AG08395 (cell line): ENCODE data around the gene SLAMF7.
"Not testable (repeated sequence)": the region's sequence is repeated elsewhere in the genome, so short reads cannot be mapped to it uniquely, and the experiment has no call there.

Source experiments
- DNase-seq: peaks from one replicate; pipeline ENCODE4 v3.0.0; 2012; ENCODE audit warnings: mixed read lengths, low spot score

The SLAMF7 gene

GRCh38 chr1:160721473-160721872 is 17.6 kb upstream of the SLAMF7 start:
- DNase-seq, result no peak

- no peak for DNase-seq
Measured at GRCh38 chr1:160722726-160723125, 16.3 kb upstream of the SLAMF7 start.

DNA sequence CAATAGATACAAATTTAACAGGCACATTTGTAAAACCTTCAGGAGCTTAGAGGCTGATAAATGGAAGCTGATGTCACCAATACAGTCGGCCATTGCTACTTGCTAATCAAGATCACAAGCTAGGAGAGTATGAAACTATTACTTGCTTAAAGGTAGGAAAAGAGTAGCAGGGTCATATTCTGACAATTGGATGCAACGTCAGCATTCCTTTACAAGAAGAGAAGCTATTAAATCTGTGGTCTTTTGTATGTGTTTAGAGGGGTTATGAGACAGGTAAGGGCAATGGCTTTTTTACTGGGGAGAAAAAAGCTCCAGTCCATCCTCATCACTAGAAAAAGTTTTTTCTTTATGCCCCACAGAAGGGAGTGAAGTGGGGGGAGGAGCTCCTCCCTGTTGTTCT is 15.7 kb upstream of the SLAMF7 start:
- DNase-seq, result no peak

DNA sequence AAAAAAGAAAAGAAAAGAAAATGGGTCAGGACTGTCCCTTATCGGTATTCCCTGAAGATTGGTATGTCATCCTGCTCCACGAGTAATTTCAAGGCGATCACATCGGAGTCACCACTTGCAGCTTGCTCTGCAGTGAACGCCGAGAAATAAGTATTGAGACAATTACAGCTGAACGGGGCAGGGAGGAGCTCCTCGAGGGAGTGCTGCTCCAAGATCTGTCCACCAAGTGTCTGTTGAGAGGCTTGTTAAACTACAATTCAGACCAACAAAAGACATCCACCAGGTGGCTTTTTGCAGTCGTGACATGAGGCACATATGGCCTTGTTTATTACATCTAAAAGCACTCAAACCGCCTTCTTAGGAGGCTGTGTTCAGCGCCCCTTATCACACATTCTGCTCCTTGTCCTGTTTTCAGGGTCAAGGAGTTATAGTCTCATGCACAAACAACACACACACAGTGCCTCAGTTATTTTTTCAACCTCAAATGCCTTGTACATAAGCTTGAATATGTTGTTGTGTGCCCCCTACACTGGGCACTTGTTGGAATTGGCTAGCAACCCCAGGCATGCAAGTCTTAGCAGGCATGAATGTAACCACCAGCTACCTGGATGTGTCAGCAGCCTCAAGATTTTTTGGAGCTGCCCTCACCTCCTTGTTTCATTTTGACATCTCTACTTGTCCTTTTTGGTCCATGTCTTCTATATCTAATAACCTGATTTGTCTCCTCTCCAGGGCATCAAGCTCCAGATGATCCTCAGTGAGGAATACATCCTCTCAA is 14.4 kb upstream of the SLAMF7 start:
- no peak for DNase-seq

DNA sequence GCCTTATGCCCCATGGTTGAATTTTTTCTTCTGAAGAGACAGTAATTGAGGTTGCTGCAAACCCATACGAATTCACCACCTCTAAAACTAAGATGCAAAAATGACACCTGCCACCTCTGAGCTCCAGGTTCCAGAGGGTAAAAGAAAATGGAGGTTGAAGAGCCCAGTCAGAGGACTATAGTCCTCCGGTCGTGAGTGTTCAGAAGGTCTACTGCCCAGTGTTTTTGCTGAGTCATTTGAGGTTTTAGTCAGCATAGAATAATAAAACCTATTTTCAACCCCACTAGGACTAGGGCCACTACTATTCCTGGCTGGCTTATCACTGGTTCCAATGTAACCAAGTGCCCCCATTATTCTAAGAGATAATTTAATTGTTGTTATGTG is 12.9 kb upstream of the SLAMF7 start:
- DNase-seq, result no peak

DNA sequence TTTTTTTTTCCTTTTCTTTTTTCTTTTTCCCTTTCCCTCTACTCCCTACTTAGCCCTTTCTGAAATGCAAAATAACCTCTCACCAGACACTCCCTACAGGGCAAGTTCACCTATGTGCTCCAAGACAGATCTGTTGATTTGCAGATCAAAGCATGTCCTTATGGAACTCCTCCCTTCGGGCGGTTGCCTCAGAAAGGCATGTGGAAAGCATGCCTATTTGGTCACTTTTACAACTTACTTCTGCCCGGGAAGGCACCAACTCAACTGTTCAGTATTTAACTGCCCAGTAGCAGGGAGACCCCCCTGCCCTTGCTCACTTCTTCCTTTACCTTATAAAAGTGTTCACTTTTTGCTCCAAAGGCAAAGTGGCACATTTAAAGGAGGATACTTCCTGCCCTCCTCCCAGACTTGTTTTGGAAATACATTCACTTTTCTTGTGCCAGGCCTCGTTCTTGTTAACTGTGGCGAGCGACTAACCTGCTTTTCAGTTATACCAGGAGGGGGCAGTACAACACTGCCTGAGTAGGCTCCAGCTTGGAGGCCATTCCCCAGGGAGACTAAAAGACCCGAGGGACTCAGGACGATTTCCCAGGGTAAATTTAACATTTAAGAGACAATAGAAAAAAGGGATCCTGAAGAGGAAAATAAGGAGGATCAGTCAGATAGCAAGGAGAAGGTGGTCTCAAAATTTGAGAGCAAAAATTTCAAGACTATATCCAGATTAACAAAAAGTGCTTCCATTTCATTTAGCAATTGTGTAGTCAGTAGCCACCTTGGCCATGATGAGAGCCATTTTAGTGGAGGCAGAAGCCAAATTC is 12.3 kb upstream of the SLAMF7 start:
- peak; percentile 25 for DNase-seq

GRCh38 chr1:160727316-160727640 is 11.8 kb upstream of the SLAMF7 start:
- DNase-seq, result no peak

DNA sequence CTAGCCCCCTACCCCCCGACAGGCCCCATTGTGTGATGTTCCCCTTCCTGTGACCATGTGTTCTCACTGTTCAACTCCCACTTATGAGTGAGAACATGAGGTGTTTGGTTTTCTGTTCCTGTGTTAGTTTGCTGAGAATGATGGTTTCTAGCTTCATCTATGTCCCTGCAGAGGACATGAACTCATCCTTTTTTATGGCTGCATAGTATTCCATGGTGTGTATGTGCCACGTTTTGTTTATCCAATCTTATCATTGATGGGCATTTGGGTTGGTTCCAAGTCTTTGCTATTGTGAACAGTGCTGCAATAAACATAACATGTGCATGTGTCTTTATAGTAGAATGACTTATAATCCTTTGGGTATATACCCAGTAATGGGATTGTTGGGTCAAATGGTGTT is 7.5 kb upstream of the SLAMF7 start:
- not testable (repeated sequence) for DNase-seq

DNA sequence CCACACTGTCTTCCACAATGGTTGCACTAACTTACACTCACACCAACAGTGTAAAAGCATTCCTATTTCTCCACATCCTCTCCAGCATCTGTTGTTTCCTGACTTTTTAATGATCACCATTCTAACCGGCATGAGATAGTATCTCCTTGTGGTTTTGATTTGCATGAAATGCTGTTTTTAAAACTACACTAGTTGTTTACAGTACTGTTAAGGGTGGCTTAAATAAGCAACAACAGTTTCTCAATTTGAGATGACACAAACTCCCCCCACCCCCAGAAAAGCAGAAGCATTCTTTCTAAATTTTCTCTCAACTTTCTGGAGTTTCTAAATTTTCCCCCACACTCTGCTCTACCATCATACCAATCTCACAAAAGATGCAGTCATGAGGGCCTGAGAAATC is 7.1 kb upstream of the SLAMF7 start:
- DNase-seq, result no peak

- no peak for DNase-seq
Measured at GRCh38 chr1:160733898-160734297, 5.1 kb upstream of the SLAMF7 start.

GRCh38 chr1:160734301-160734700 is 4.7 kb upstream of the SLAMF7 start:
- DNase-seq, result no peak

- no peak for DNase-seq
Measured at GRCh38 chr1:160738271-160738670, 776 bp upstream of the SLAMF7 start.

DNA sequence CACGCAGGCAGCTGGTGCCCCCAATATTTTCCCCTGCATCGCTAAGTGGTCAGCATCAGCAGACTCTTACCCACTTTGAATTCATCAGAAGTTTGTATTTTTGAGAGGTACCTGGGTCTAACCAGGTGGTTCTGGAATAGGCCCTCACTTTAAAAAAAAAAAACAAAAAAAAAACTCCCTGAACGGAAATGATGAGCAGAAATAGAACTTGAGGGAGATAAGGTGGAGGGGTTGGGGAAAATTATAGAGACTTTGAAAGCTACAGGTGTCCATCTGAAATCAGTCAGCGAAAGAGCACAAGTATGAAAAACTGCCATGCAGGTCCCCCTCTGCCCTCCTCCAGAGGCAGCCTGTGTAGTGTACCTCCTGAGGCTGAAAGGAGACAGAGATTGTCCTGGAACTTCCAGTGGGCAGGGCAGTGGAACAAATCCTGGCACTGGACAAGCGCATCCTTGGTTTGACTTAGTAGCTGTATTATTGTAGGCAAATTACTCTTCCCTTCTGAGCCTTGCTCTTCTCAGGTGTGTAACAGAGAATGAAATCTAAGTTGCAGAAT is 1.2 kb downstream of the SLAMF7 start:
- no peak for DNase-seq

DNA sequence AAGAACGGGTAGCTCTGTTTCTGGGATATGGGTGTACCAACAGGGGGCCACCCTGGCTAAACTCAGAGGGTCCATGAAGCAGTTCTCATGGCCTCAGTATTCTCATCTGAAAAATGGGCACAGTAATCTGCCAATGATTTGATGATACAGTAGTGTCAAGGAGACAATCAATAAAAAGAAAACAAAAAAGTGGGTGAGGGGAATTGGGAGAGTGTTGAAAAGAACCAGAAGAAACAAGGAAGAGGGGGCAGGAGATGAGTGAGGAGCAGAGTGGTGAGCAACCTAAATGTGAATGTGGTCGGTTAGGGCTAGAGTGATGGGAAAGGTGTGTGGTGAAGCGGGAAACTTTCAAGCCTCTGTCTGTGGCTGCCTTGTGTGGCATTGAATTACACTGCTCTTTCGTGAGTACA is 2.0 kb downstream of the SLAMF7 start:
- DNase-seq, result no peak

DNA sequence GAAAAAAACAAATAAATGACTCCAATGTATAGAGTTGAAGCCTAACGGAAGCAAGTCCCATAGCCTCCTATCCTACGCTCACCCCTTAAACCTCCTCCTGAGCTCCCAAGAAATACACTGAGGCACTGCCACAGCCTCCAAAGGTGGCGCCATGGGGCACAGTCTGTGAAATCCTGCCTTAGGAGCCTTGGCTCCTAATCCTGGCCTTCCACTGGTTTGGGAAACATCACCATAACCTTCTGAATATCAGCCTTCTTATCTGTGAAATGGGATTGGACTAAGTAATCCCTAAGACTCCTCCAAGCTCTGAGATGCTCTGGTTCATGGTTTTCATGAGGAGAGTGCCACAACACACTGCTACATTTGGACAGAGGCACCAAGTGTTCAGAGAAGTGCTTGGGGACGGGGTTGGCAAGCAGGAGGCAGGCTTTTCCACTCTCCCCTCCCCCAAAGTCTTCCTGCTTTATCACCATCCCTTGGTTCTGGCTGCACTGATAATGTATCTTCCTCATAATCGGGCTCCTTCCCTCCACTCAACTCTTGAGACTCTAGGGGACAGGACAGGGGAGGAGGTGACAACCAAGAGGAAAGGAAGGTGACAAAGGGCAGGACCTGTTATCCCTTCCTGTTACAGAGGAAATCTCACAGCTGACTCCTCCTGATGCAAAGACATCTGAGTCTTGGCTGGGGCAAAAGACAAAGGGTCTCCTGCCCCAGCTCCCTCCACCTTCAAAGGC is 2.7 kb downstream of the SLAMF7 start:
- DNase-seq, result no peak

DNA sequence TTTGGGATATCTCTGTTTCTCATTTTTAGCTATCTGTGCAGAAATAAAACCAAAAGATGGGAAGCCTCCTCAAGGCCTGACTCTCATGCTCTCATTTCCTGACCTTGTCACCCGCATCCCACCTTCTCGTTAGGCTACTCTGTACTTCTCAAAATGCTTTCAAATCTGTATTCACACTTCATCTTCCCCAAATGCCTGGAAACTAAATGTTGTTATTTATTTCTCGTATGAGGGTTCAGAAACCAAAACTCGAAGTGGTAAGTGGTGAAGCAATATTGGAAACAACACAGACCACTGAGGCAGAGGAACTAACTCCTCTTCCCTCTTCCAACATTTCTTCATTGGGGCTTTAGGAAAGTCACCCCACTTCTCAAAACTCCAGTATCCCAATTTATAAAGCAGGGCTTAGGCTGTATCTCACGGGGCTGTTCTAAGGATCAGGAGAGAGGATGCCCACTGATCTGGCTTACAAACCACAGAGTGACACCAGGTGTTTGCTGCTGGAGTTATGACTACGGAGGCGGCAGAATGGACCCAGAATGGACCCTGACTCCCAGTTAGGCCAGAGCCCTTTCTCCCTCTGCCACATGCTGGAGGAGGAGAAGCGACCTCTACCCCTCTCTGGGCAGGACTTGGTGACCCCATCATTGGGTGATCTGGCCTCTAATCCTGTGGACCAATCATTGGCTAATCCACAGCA is 3.5 kb downstream of the SLAMF7 start:
- no peak for DNase-seq

GRCh38 chr1:160743266-160743665 is 4.2 kb downstream of the SLAMF7 start:
- DNase-seq, result no peak

DNA sequence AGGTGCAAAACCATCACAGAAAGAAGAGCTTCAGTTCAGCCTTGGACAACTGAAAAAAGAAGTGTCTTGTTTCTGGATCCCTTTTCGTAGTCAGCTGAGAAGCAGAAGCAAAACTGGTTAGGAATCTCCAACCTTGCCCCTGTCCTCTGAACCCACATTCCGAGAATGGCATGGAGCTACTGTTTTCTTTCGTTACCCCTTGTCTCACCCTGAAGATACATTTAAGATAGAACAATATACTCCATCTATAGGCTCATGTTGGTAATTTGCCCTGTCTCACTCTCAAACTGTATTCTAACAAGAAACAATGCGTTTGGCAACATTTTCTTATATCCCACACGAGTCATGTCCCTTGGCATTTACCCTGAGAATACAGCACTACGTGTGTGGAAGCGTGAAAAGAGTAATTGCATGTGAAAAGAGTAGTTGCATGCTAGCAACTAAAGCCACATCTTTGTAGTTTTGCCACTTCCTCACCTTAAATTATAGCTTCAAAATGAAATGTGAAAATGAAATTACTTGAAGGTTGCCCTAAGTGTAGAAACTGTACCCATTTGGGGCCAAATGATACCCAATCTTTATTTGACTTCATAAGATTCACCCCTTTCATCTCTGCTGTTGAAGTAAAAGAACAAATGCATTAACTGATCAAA is 5.3 kb downstream of the SLAMF7 start:
- DNase-seq, result no peak

DNA sequence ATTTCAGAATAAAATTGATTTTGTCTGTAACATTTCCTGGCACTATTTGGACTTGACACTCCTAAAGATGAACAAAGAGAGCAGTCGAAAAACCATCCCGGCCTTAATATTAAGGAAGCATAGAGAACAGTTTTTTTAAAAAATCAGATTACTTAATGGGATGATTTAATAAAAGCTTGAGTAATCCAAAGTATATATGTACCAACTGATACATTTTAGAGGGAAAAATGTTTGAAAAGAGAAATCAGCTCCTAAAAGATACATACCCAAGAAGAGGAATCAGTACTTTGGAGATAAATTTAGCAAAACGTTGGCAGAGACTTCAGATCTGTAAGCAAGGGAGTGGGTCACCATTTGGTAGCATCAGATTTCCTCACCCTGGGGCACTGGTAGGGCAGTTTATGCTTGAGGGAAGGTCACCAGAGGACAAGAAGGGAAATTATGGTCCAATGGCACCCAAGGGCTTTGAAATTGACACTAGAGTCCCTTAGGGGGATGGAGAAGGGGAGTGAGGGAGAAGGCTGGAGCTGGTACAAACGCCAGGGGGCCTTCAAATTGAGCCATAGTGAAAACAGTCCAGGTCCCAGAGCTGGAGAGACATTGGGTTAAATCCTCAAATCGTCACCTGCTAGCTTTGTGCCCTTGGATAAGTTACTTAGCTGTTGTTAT is 5.9 kb downstream of the SLAMF7 start:
- no peak for DNase-seq

DNA sequence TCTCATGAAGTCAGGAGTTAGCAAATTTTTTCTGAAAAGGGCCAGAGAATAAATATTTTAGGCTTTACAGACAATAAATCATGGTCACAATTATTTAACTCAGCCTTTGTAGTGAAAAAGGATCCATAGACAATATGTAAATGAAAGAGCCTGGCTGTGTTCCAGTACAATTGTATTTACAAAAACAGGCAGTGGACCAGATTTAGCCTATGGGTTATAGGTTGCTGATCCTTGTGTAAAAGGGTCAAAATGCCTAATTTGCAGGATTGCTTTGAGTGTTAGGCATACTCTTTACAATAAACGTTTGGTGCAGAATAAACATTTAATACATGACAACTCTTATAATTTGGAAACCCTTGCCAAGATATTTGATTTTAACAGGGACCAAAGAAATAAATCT is 6.5 kb downstream of the SLAMF7 start:
- DNase-seq, result no peak
